Activated CD8-positive, alpha-beta memory T cell treated with anti-CD3 and anti-CD28 coated beads, Interleukin-2, amount 50 U/mL, for 1 hour (primary cell): ENCODE results near the gene PPP1R1A.

ENCODE experiments used
- DNase-seq: peaks from one replicate; pipeline ENCODE4 v3.0.0-alpha.2; 2020; ENCODE audit errors: extremely low read depth

PPP1R1A gene

DNA sequence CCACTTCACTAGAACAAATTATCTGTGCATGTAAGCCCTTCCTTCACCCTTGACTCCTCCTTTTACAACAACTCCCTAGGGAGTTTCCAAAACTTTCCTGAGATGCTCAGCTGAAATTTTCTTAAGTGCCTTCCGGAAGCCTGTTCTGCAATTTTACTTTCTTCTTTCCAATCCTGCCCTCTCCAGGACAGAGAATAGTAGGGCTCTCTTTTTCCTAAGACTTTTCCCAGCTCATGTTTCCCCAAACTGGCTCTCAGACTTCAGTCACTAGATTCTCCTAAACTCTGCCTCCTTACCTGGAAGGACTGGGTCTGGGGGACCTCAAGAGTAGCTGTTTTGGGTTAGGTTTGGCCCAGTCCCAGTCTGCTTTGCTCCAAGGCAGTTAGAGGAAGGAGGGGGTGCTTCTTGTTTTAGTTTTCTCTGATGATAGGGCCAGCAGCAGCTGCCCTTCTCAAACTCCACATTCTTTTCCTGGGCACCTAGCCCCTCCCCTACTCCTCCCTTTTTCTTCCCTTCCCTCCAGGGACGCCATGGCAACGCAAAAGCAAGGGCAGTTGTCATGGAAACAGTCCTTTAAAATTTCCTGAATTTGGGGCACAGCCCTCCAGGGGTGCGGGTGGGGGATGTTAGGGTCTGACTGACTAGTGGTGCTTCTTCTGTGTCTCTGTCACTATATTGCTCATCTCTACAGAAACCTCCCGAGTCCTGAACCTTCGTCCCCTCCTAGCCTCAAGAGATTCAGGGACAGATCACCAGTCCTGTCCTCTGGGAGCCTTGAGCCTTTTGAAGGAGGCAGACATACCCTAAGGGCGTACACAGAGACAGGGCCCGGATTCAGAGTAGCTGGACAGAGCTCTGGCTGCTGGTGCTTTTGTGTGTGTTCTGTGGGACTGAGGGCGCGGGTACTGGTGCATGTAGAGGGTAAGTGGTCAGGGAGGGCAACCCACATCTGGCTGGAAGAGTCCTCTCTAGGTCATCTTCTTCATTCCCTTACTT is 17.0 kb downstream of the PPP1R1A start:
- no peak for DNase-seq

DNA sequence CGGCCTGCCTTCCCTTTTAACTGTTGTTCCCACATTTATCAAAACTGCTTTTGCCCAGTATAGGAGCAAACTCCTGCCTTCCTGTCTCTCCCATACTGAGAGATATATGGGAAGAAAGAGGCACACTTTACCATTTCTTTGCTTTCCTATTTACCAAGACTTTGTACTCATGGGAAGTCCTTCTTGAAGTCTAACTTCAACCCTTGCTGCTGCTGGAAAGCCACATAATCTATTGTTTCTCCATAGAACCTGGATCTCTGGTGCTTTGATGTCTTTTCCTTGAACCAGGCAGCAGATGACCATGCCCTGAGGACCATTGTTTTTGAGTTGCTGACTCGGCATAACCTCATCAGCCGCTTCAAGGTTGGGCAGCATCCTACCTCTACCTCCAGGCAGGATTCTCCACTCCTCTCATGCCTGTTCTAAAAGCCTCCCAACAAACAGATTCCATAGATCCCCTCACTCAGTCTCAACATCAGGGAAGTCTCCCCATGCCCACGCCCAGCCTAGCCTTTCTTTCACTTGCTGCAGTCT is 18.4 kb downstream of the PPP1R1A start:
- no peak for DNase-seq

DNA sequence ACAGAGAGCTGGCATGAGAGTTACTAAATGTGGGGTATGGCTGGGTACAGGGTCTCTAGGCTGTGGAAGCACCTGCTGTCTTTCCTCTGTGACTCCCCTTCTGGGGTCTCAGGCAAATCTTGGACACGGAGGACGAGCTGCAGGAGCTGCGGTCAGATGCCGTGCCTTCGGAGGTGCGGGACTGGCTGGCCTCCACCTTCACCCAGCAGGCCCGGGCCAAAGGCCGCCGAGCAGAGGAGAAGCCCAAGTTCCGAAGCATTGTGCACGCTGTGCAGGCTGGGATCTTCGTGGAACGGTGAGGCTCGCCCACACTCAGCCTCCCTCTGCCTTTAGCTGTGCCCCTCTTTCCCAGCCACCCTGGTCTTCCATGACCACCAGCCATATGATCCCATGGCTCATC is 19.4 kb downstream of the PPP1R1A start:
- DNase-seq: no peak

DNA sequence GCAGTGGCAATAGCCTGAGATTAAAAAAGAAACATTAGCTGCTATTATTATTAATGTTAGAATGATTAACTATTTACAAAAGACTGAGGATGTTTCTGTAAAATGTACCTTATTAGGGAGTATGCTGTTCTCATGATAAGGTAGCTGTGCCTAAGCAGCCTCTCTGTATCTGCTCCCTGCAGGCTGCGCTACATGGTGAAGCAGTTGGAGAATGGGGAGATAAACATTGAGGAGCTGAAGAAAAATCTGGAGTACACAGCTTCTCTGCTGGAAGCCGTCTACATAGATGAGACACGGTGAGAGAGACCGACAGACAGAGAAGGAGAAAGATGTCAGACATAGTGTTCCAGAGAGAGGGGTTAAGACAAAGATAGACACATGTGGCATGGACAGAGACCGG is 21.7 kb downstream of the PPP1R1A start:
- no peak for DNase-seq

DNA sequence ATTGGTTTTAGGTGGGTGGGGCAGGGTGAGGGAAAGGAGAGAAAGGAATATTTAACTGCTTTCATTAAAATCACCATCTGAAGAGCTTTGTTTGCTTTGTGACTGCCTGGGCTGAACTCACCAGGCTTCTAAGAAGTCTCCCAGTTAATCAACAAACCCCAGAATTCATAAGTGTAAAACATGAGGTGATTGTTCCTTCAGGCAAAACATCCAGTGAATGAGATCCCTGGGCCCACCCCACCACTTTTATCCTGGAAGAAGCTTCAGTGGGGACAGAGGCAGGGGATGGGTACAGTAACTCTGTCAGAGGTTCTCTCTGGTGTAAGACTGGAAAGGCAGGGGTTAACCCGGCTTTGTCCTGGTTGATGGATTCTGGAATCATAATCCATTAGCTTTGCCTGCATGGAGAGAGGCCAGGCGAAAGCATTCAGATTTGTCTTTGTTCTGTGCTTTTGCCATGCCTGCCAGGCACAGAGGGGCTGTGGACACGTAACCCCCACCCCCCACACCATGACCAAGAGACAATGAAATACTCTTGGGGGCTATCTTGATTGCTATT is 22.4 kb downstream of the PPP1R1A start:
- no peak for DNase-seq

DNA sequence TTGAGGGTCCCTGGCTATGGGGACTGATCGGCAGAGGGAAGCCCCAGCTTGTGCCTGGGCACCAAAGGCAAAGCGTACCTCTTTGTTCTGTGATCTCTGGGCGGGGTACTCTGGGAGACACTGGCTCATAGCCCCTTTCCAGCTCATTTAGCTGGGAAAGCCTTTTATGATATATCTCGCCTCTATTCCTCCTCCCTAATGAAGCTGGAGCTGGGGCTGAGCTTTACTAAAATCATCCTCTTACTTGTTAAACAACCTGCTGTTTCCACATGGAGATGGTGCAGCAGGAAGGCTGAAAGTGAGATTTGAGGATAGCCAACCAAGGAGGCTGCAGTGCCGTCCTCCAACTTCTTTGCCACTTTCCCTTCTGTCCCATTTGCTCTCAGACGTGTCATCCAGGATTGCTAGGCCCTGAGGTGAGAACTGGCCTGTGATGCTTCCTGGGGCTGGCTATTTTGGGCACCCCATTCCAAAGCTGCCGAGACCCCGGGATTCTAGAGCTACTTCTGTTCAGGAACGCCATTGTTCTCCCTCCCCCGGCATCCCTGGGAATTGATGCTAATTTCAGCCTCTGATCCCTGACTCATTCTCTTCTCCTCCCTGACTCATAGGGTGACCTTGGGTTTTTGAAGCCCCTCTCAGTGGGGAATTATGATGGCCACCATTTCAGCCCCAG is 23.0 kb downstream of the PPP1R1A start:
- no peak for DNase-seq

DNA sequence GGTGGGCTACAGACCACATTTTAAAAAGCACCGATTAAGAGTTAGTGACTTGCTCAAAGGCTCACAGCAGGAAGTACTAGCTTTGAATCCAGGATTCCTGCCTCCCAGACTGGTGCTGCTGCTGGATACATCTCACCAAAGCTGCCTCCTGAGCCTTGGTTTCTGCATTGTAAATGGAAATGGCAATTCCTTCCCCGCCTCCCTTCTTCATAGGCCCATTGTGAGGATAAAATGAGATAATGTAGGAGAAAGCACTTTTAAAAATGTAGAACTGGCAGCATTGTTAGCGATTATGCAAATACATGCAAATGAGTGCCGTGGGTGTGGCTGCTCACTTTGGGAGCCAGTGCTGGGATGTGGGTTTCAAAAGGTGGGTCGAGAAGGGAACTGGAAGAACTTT is 23.7 kb downstream of the PPP1R1A start:
- no peak for DNase-seq

DNA sequence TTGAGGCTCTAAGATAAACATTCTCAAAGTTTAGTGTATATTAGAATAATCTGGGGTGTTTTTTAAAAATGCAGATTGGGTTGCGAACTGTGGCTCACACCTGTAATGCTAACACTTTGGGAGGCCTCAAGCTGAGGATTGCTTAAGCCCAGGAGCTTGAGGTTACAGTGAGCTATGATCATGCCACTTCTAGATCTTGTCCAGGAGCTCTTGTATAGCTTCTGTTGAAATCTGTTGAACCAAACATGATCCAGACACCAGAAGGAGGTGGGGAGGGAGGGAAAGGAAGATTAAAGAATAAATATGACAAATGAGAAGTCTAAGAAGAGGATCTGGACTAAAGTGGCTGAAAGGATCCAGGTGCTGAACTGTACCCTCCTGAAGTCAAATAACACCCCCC is 24.7 kb downstream of the PPP1R1A start:
- no peak for DNase-seq

DNA sequence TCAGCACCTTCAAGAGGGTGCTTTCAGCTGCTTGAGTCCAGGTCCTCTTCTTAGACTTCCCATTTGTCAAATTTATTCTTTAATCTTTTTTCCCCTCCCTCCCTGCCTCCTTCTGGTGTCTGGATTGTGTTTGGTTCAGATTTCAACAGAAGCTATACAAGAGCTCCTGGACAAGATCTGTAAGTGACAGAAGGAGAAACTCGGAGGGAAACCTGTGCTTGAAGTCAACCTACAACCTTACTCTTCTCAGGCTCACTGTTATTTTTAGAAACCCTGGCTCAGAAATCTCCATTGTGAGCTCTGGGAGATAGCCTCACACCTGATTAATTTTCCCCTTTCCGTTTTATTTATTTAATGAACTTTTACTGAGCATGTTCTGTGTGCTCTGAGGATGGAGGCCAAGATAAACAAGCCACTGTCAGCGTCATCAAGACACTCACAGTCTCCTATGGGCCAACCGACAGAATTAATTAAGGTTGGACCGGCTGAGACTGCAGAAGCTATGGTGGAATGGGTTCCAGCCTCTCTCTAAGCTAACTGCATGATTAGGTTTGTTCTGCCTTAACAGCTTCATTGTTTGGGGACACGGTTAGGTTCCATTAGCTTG is 25.6 kb downstream of the PPP1R1A start:
- DNase-seq: no peak

DNA sequence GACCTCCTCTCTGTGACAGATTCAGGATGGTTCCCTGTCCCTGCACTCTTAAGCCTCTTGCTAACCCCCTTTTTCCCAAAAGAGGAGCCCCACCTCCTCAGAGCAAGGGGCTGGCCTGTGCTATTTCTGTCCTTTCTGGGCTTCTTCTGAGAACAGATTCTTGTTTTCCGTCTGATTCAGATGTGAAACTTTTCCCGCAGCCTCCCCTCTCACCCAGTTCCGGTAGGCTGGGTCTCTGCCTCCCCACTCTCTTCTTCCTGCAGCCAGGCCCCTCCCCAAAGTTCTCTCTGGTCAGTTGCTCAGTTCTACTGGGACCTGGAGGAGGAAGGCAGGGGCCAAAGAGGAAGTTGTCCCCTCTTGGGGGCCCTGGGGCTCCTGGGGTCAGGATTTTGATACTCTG is 27.3 kb downstream of the PPP1R1A start:
- no peak for DNase-seq

DNA sequence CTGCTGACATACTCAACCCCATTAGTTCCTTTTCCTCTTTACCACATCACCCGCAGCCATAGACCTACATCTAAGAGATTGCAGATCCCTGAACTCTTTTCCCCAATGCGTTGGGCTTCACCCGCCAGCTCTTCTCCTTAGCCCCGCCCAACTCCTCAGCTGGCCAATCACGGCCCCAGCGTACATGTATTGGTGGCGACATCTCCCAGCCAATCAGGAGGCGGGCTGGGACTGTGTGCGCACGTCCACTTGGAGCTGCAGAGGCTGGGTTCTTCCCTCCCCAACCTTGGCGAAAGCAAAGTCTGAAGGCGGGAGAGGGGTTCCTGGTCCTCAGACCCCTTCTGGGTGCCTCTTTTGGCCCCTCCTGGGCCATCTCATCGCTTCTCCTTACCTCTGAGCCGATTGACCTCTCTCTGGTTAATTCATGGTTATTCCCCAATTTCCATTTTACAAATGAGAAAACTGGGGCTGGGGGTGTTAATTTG is 28.0 kb downstream of the PPP1R1A start:
- peak; percentile 59 for DNase-seq

DNA sequence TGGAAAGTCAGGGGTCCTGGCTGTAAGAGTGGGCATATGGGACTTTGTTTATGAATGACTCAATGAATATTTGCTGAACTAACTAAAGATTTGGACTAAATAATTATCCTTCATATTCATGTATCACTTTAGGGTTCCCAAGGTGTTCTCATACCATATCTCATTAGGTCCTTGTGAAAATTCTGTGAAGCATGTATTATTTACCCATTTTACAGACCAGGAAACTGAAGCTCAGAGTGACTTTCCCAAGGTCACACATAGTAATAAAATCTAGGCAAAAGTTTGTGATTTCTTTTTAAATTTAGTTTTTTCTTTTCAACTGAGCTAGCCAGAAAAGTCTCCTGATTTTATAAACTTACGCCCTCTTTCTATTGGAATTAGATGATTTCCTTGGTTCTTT is 29.7 kb downstream of the PPP1R1A start:
- DNase-seq: no peak

DNA sequence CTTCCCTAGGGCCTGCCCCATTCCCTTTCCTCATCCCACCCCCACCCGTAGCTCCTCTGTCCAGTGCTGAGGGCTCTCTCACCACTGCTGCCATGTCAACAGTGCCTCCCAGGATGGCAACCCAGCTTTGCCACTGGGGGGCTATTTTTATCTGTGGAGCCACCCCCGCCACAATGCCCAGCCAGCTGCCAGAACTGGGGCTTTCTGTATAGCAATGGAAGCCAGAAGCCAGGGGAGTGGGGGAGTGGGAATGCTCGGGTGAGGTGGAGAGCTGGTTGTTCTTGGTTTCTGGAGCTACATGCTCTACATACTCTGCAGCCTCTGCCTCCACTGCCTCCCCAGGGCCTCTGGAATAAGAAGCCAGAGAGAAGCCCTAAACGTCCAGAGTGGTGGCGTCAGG is 30.1 kb downstream of the PPP1R1A start:
- DNase-seq: no peak

DNA sequence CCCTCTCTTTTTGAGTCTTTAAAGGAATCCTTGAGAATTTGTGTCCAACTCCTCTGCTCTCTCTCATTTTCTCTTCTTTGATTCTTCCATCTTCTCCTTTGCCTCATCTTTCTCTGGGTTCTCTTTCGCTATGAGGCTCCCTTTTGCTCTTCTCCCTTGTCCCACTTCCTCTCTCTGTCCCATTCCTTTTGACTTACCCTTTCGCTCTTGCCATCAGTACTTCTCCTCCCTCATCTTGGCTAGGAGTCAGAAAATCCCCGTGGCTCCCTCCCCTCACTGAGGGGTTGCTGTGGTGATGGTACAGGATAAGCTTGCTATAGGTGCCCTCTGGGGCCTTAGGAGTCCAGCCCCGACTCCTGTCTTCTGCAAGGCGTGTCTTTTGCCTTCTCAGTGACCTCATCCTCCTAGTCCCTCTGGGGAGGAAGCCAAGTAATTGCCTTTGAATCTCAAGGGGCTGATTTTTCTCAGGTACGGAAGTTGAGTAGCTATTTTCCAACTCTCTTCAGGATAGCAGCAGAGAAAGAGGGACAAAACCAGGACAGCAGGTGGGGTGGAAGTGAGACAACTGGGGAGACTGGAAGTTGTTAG is 32.7 kb downstream of the PPP1R1A start:
- DNase-seq: no peak

DNA sequence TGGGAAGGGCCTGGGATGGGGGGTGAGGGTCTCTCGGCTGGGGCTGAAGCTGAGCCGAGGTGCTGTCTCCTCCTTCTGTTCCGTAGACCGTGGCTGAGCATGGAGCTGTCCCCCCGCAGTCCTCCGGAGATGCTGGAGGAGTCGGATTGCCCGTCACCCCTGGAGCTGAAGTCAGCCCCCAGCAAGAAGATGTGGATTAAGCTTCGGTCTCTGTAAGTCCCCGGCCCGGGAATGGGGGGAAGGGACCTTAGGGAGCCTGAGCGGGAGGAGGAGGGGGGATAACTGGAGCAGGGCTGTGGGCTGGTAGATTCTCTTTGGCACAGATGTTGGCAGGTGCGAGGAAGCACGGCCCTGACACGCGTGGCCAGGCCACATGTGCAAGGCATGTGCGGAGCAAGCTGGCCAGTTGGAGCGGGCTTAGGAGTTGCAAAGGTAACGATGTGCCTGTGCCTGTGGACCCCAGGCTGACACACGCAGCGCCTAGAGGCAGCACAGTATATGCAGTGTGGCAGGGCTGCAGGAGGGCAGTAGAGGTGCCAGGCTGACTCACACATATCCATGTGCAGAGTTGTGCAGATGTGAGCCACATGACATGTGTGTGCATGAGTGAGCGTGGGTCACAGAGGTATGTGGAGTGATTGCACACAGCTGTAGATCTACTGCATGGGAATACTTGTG is 38.5 kb downstream of the PPP1R1A start:
- no peak for DNase-seq

DNA sequence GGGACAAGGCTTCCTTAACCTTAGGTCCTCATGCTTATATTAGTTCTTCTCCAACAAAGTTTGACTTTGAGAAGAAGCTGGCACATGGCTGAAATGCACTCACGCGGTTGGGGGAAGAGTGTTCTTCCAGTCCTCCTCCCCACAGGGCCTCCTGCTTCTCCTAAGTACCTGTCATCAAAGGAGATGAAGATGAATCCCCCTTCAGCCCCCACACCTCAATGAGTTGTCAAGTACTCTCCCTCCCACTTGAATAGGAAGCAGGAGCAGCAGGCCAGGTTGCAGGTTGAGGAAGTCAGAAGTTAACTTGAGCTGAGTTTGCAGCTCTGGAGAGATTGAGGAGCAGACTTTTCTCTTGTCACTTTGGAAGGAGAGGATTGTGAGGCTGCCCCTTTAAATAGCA is 41.9 kb downstream of the PPP1R1A start:
- DNase-seq: no peak

DNA sequence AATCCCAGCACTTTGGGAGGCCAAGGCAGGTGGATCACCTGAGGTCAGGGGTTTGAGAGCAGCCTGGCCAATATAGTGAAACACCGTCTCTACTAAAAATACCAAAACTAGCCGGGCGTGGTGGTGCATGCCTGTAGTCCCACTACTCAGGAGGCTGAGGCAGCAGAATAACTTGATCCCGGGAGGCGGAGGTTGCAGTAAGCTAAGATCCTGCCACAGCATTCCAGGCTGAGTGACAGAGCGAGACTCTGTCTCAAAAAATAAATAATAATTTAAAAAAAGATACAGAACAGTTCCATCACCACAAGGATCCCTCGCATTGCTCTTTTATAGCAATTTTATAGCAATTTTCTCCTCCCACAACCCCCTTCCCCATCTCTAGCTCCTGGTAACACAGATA is 43.7 kb downstream of the PPP1R1A start:
- DNase-seq: no peak

DNA sequence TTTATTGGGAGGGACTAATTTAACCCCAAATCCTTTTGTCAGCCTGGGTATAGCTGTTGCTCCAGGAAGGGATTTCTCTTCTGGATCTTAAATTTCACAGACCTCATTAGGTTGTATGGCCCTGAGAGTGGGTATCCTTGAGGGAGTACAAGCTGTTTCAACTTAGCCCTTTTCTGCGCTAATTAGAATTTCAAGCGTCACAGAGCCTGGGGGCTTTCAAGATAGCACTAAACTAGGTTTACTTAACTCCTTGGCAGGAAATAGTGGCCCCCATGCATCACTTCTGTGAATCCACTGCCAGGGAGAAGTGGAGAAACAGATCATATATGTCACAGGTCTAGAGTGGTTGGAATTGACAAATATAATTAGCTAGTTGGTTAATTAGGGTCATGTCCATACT is 44.9 kb downstream of the PPP1R1A start:
- DNase-seq: no peak

DNA sequence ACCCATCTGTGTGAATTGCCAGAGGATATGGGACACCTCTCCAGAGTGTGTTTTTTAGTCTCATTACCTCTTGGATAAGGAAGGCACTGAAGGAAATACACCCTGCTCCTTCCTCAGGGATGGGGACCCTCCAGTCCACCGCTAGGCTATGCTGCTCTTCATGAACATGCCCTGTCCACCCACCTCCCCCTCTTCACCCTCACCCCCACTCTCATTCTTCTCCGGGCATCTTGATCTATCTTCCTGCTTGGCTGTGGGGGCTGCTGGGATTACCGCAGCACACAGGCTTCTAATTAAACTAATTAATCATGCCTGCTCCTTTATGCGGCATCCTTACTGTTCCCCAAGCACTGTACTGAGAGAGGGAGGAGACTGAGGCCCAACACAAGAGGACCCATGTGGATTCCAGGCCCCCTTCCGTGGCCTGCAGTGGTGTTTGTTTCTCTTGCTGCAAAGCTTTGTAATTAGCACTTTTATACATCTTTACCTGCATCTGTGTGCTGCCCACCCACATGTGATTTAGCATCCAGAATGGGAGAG is 46.6 kb downstream of the PPP1R1A start:
- no peak for DNase-seq

DNA sequence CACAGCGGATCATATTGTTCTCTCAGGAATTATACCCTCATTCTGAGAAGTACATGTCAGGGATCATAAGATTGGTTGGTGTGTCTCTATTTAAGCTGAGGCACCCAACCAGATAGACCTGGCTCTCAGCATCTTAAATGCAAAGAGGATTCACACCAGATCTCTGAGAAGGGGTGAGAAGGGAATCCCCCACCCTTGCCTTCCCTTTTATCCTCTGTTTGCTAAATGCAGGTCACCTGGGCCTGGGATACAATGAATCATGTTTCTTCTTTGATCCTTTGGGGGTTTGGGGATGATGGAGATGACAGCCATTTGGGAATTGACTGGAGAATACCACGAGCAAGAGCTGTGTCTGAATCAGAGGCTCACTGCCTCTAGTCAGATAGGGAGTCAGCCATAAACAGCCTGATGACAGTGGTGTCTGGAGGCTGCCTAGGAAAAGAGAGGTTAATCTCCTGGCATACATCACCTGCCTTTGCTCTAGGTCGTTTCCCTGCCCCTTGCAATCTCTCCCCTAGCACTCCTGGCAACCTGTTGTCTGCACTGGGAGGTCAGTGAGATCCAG is 50.2 kb downstream of the PPP1R1A start:
- no peak for DNase-seq
